ENCODE results near the gene CLEC6A.

DNA sequence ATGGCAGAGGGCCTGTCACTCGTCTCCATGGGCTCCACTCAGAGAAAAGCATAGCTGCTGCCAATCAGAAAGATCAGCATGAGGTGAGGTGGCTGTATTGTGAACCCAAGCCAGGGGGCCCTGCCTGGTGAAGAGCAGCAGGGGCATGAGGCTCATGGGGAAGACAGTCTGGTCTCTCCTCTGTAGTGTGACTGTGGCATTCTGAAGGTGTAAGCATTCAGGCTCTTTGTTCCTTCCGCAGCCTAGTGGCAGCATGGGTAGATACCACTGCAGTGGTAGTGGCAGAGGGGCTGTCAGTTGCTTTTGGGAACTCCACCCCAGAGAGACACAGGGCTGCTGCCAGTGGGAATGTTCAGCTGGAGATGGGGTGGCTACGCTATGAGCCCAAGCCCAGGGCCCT is 52.5 kb downstream of the CLEC6A start:
- TF ChIP-seq, protein P1, sequence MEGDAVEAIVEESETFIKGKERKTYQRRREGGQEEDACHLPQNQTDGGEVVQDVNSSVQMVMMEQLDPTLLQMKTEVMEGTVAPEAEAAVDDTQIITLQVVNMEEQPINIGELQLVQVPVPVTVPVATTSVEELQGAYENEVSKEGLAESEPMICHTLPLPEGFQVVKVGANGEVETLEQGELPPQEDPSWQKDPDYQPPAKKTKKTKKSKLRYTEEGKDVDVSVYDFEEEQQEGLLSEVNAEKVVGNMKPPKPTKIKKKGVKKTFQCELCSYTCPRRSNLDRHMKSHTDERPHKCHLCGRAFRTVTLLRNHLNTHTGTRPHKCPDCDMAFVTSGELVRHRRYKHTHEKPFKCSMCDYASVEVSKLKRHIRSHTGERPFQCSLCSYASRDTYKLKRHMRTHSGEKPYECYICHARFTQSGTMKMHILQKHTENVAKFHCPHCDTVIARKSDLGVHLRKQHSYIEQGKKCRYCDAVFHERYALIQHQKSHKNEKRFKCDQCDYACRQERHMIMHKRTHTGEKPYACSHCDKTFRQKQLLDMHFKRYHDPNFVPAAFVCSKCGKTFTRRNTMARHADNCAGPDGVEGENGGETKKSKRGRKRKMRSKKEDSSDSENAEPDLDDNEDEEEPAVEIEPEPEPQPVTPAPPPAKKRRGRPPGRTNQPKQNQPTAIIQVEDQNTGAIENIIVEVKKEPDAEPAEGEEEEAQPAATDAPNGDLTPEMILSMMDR (IDR thresholded peaks at IDR 0.05), result no peak
- no peak for TF ChIP-seq POLR2AphosphoS5 (IDR thresholded peaks at IDR 0.05)

All from upper lobe of left lung (tissue), 4 donors.